Hepatocyte (in vitro differentiated cells): ENCODE results near the gene ERCC6L.

Experiments used
- CTCF ChIP-seq: fragments of 200-600 bp; sonication (generic); IDR thresholded peaks from 2 replicates; pipeline ENCODE4 v1.5.1; 2016; ENCODE audit warnings: antibody characterized with exemption, mild to moderate bottlenecking; ENCODE audit not compliant: poor library complexity
- EZH2phosphoT487 ChIP-seq: fragments of 200-600 bp; sonication (generic); IDR thresholded peaks from one replicate; pipeline ENCODE4 v1.6.1; 2018; ENCODE audit warnings: antibody characterized with exemption, mild to moderate bottlenecking, low read depth, moderate library complexity; ENCODE audit not compliant: unreplicated experiment, severe bottlenecking

GRCh38 chrX:72182924-72183323, 55.9 kb downstream of the ERCC6L start:
- no peak for TF ChIP-seq CTCF
- no peak for TF ChIP-seq EZH2phosphoT487
